ENCODE data around the gene MYCN.
"Not testable (repeated sequence)": the region's sequence is repeated elsewhere in the genome, so short reads cannot be mapped to it uniquely, and the experiment has no call there.

MYCN gene

GRCh38 chr2:15907461-15908324 lies 32.7 kb upstream of the MYCN start:
- Histone ChIP-seq H3K4me2 (ENCODE audit: low read length) (no peak overlapping the region), H3K27me3 (ENCODE audit: control insufficient read depth, insufficient read depth, low read length) (no peaks in the 10 kb centered on the region)

GRCh38 chr2:15908371-15908770 lies 32.0 kb upstream of the MYCN start:
- no peak for TF ChIP-seq CTCF (IDR thresholded peaks at IDR 0.05)

More at GRCh38 chr2:15907461-15908324, 32.7 kb upstream of the MYCN start:
- no peaks in the 10 kb centered on the region for H3K4me1 ChIP-seq
- H3K79me2 ChIP-seq = no peaks in the 10 kb centered on the region
- H2AFZ ChIP-seq = no peak overlapping the region
- H3K36me3 ChIP-seq (ENCODE audit: control insufficient read depth, insufficient read depth, low read length) = no peaks in the 10 kb centered on the region
- no peak overlapping the region for H3K4me3 ChIP-seq (ENCODE audit: low read depth, low read length)
- no peak for TF ChIP-seq CTCF (IDR thresholded peaks at IDR 0.05)
- no peak overlapping the region for H3K27ac ChIP-seq
- H3K9ac ChIP-seq = no peak overlapping the region
- no peaks in the 10 kb centered on the region for H3K9me3 ChIP-seq (ENCODE audit: control insufficient read depth, low read length)

GRCh38 chr2:15909157-15909556 lies 31.2 kb upstream of the MYCN start:
- H3K4me2 ChIP-seq (ENCODE audit: low read length) = no peak overlapping the region
- H3K36me3 ChIP-seq (ENCODE audit: control insufficient read depth, insufficient read depth, low read length) = no peaks in the 10 kb centered on the region
- H3K9me3 ChIP-seq (ENCODE audit: control insufficient read depth, low read length) = no peaks in the 10 kb centered on the region
- H3K4me1 ChIP-seq = no peaks in the 10 kb centered on the region
- TF ChIP-seq CTCF (IDR thresholded peaks at IDR 0.05) = no peak
- H3K4me3 ChIP-seq (ENCODE audit: low read depth, low read length) = no peak overlapping the region
- H3K9ac ChIP-seq = no peak overlapping the region
- no peaks in the 10 kb centered on the region for H3K79me2 ChIP-seq
- no peak overlapping the region for H3K27ac ChIP-seq
- no peak overlapping the region for H2AFZ ChIP-seq
- no peaks in the 10 kb centered on the region for H3K27me3 ChIP-seq (ENCODE audit: control insufficient read depth, insufficient read depth, low read length)

More at GRCh38 chr2:15908371-15908770, 32.0 kb upstream of the MYCN start:
- H3K27ac ChIP-seq = no peak overlapping the region
- H3K4me1 ChIP-seq = no peaks in the 10 kb centered on the region
- H3K9me3 ChIP-seq (ENCODE audit: control insufficient read depth, low read length) = no peaks in the 10 kb centered on the region
- H3K27me3 ChIP-seq (ENCODE audit: control insufficient read depth, insufficient read depth, low read length) = no peaks in the 10 kb centered on the region
- H3K9ac ChIP-seq = no peak overlapping the region
- H3K36me3 ChIP-seq (ENCODE audit: control insufficient read depth, insufficient read depth, low read length) = no peaks in the 10 kb centered on the region
- H2AFZ ChIP-seq = no peak overlapping the region
- H3K4me3 ChIP-seq (ENCODE audit: low read depth, low read length) = no peak overlapping the region
- H3K79me2 ChIP-seq = no peaks in the 10 kb centered on the region
- H3K4me2 ChIP-seq (ENCODE audit: low read length) = no peak overlapping the region

- Histone ChIP-seq H3K27me3 (ENCODE audit: control insufficient read depth, insufficient read depth, low read length) (no peaks in the 10 kb centered on the region), H3K4me3 (ENCODE audit: low read depth, low read length) (no peak overlapping the region), H3K79me2 (no peaks in the 10 kb centered on the region), H3K4me2 (ENCODE audit: low read length) (no peak overlapping the region), H3K36me3 (ENCODE audit: control insufficient read depth, insufficient read depth, low read length) (no peaks in the 10 kb centered on the region), H3K4me1 (no peaks in the 10 kb centered on the region), H3K27ac (no peak overlapping the region), H3K9me3 (ENCODE audit: control insufficient read depth, low read length) (no peaks in the 10 kb centered on the region), H2AFZ (no peak overlapping the region), H3K9ac (no peak overlapping the region)
- no peak for TF ChIP-seq CTCF (IDR thresholded peaks at IDR 0.05)
These were observed 30.6 kb upstream of the MYCN start for GRCh38 chr2:15909736-15910135.

- not testable (repeated sequence) for H2AFZ ChIP-seq; H3K27ac ChIP-seq; H3K4me3 ChIP-seq (ENCODE audit: low read depth, low read length); H3K4me1 ChIP-seq; H3K9ac ChIP-seq; H3K4me2 ChIP-seq (ENCODE audit: low read length); H3K36me3 ChIP-seq (ENCODE audit: control insufficient read depth, insufficient read depth, low read length); H3K27me3 ChIP-seq (ENCODE audit: control insufficient read depth, insufficient read depth, low read length); H3K9me3 ChIP-seq (ENCODE audit: control insufficient read depth, low read length); H3K79me2 ChIP-seq
These were observed 29.1 kb upstream of the MYCN start for GRCh38 chr2:15911270-15911669.

Measured in parathyroid adenoma (tissue), 2 donors.